Vagina (tissue), 2 donors: ENCODE results near the gene TSC22D2. TPM values are rescaled to one million over a fixed set of nuclear protein-coding genes. Genes with fewer than 3 reads are reported as not detected.

Source experiments
- DNase-seq, 2 donors: peaks; one replicate each; pipeline ENCODE4 v3.0.0-alpha.2; 2017; ENCODE audit errors: extremely low spot score in 2 of 2
- H3K27ac ChIP-seq: fragments of 200-600 bp; sonication (generic); one replicate; pipeline ENCODE4 v1.5.1; 2019
- H3K27me3 ChIP-seq: fragments of 200-600 bp; sonication (generic); one replicate; pipeline ENCODE4 v1.5.1; 2019
- H3K36me3 ChIP-seq, 2 donors: fragments of 200-600 bp; sonication (generic); one replicate each; pipeline ENCODE4 v1.5.1; 2017 to 2019
- H3K4me1 ChIP-seq: fragments of 200-600 bp; sonication (generic); one replicate; pipeline ENCODE4 v1.5.1; 2019
- H3K4me3 ChIP-seq, 2 donors: fragments of 200-600 bp; sonication (generic); 1 replicate in 1 of 2; 2 replicates in 1 of 2; pipeline ENCODE4 v1.5.1; 2016 to 2019
- H3K9me3 ChIP-seq: fragments of 200-600 bp; sonication (generic); one replicate; pipeline ENCODE4 v1.5.1; 2019
- POLR2A ChIP-seq, 2 donors: fragments of 450-650 bp; IDR thresholded peaks; one replicate each; pipeline ENCODE4 v1.6.1; 2017; ENCODE audit warnings: antibody characterized with exemption in 2 of 2, mild to moderate bottlenecking in 2 of 2, moderate library complexity in 2 of 2
- POLR2AphosphoS5 ChIP-seq, 2 donors: sonication (generic); formaldehyde crosslinking; IDR thresholded peaks; one replicate each; pipeline ENCODE4 v1.9.0; 2017; ENCODE audit warnings: antibody characterized with exemption in 2 of 2, mild to moderate bottlenecking in 2 of 2, low read depth in 1 of 2; ENCODE audit not compliant: insufficient read depth in 1 of 2
- intact Hi-C: fragments of 100-400 bp; cut with DNase I; formaldehyde crosslinking; loops from one replicate; pipeline ENCODE4 v1.15.1; 2023
- total RNA-seq: library from RNA; depleted of rRNA; stranded (reverse); fragments of >200 nt; gene quantifications from one replicate; pipeline ENCODE4 v1.2.3, GENCODE V29; 2016
- TF ChIP-seq, protein P1 (sequence below), 3 experiments: fragments of 450-650 bp in 2 of 3; fragments of 200-600 bp in 1 of 3; sonication (generic) in 1 of 3; IDR thresholded peaks; one replicate each; pipeline ENCODE4 v1.5.1; 2017 to 2019; ENCODE audit warnings: antibody characterized with exemption in 3 of 3, mild to moderate bottlenecking in 2 of 3, moderate library complexity in 2 of 3

The TSC22D2 gene
- total RNA-seq, 1 donor from 2014 or later: 35.6 TPM

DNA sequence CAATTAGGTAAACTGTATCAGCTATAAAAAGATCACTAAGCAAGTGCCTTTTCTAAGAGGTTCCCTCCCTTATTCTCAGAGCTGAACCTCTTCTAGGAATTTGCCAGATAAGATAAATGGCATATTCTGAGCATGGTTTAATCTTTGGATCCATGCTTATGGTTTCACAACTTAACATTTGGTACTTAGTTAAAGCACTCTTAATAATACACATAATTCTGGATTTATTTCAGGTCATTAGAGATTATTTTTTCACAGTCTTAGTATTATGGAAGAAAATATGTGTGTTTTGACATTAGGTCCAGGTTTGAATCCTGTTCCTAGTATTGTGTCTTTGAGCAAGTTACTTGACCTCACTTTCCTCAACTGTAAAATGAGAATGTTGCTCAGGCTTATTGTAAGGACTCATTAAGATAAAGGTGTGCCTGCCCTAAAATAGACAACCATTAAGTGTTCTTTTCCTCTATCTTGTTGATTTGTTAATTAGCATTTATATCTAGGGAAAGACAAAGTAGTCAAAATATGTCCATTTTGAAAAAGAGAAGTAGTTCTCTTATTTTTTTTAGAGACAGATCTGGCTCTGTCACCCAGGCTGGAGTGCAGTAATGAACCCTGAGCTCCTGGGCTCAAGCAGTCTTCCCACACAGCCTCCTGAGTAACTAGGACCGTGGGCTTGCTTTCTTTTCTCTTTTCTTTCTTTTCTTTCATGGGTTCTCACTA lies 43.4 kb downstream of the TSC22D2 start:
- H3K36me3 ChIP-seq: no peaks in the 10 kb centered on the region
- intact Hi-C loops: no loop called here
- DNase-seq: no peak
- H3K9me3 ChIP-seq: no peaks in the 10 kb centered on the region
- no peaks in the 10 kb centered on the region for H3K27me3 ChIP-seq
- TF ChIP-seq POLR2AphosphoS5 (IDR thresholded peaks at IDR 0.05; ENCODE audit: insufficient read depth in 1 of 2, low read depth in 1 of 2): no peak
- no peak for TF ChIP-seq POLR2A (IDR thresholded peaks at IDR 0.05)
- TF ChIP-seq, protein P1, sequence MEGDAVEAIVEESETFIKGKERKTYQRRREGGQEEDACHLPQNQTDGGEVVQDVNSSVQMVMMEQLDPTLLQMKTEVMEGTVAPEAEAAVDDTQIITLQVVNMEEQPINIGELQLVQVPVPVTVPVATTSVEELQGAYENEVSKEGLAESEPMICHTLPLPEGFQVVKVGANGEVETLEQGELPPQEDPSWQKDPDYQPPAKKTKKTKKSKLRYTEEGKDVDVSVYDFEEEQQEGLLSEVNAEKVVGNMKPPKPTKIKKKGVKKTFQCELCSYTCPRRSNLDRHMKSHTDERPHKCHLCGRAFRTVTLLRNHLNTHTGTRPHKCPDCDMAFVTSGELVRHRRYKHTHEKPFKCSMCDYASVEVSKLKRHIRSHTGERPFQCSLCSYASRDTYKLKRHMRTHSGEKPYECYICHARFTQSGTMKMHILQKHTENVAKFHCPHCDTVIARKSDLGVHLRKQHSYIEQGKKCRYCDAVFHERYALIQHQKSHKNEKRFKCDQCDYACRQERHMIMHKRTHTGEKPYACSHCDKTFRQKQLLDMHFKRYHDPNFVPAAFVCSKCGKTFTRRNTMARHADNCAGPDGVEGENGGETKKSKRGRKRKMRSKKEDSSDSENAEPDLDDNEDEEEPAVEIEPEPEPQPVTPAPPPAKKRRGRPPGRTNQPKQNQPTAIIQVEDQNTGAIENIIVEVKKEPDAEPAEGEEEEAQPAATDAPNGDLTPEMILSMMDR (IDR thresholded peaks at IDR 0.05): no peak
- peaks cover 43% of the 10 kb centered on the region for H3K4me1 ChIP-seq
- no peak overlapping the region for H3K27ac ChIP-seq
- no peak overlapping the region for H3K4me3 ChIP-seq

DNA sequence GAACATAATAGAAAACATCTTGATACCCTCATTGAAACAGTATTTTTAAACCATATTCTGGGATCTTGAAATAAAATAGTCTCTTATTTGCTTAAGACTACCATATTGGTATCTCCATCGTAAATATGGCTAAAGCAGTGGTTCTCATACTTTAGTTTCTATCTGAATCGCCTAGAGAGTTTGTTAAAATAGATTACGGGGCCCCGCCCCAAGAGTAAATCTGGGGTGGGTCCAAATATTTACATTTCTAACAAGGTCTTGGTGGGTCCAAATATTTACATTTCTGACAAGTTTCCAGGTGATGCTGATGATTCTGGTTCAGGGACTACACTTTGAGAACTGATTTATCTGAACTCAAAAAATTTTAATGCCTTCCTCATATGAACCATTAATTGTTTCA lies 45.3 kb downstream of the TSC22D2 start:
- TF ChIP-seq, protein P1 (IDR thresholded peaks at IDR 0.05): no peak
- TF ChIP-seq POLR2A (IDR thresholded peaks at IDR 0.05) (no peak), POLR2AphosphoS5 (IDR thresholded peaks at IDR 0.05; ENCODE audit: insufficient read depth in 1 of 2, low read depth in 1 of 2) (no peak)
- Histone ChIP-seq H3K9me3 (no peaks in the 10 kb centered on the region), H3K36me3 (peaks cover 0 to 4% of the 10 kb centered on the region in 2 donors), H3K4me3 (no peak overlapping the region), H3K4me1 (peaks cover 33% of the 10 kb centered on the region), H3K27me3 (no peaks in the 10 kb centered on the region), H3K27ac (no peak overlapping the region)
- intact Hi-C loops: no loop called here
- no peak for DNase-seq

- H3K36me3 ChIP-seq: peaks cover 0 to 12% of the 10 kb centered on the region in 2 donors
- H3K27me3 ChIP-seq: no peaks in the 10 kb centered on the region
- H3K27ac ChIP-seq: no peak overlapping the region
- no peak overlapping the region for H3K4me3 ChIP-seq
- peaks cover 28% of the 10 kb centered on the region for H3K4me1 ChIP-seq
- DNase-seq: no peak
- intact Hi-C loops: no loop called here
- TF ChIP-seq, protein P1 (IDR thresholded peaks at IDR 0.05): no peak
- TF ChIP-seq POLR2A (IDR thresholded peaks at IDR 0.05) (no peak), POLR2AphosphoS5 (IDR thresholded peaks at IDR 0.05; ENCODE audit: insufficient read depth in 1 of 2, low read depth in 1 of 2) (no peak)
- H3K9me3 ChIP-seq: no peaks in the 10 kb centered on the region
Observed at GRCh38 chr3:150454085-150454484, 46.0 kb downstream of the TSC22D2 start.

- H3K36me3 ChIP-seq: peaks cover 0 to 13% of the 10 kb centered on the region in 2 donors
- DNase-seq: no peak
- H3K27ac ChIP-seq: no peak overlapping the region
- H3K4me3 ChIP-seq: no peak overlapping the region
- H3K9me3 ChIP-seq: no peaks in the 10 kb centered on the region
- no peaks in the 10 kb centered on the region for H3K27me3 ChIP-seq
- H3K4me1 ChIP-seq: peaks cover 23% of the 10 kb centered on the region
- TF ChIP-seq, protein P1 (IDR thresholded peaks at IDR 0.05): no peak
- TF ChIP-seq POLR2AphosphoS5 (IDR thresholded peaks at IDR 0.05; ENCODE audit: insufficient read depth in 1 of 2, low read depth in 1 of 2) (no peak), POLR2A (IDR thresholded peaks at IDR 0.05) (no peak)
- intact Hi-C loops: no loop called here
Observed at GRCh38 chr3:150454622-150455021, 46.5 kb downstream of the TSC22D2 start.

DNA sequence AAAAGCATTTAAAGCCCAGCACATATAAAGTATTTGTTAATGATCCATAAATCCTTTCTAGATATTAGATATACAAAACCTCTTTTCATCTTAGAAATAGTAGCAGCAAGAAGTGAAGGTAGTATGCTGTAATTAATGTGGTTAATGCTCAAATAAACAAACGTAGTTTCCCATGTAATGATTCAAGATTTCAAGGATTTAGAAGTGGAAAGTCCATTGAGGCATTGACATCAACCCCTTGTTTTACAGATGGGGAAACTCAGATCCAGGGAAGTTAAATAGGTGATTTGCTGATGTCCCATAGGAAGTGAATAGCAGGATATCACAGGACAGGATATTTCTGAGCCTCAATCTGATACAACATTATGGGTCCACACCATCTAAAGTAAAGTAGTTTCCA lies 47.2 kb downstream of the TSC22D2 start:
- Histone ChIP-seq H3K4me3 (no peak overlapping the region), H3K4me1 (peaks cover 16% of the 10 kb centered on the region), H3K27ac (no peak overlapping the region), H3K9me3 (no peaks in the 10 kb centered on the region), H3K27me3 (no peaks in the 10 kb centered on the region), H3K36me3 (peaks cover 0 to 13% of the 10 kb centered on the region in 2 donors)
- intact Hi-C loops: no loop called here
- TF ChIP-seq POLR2AphosphoS5 (IDR thresholded peaks at IDR 0.05; ENCODE audit: insufficient read depth in 1 of 2, low read depth in 1 of 2): no peak
- TF ChIP-seq, protein P1 (IDR thresholded peaks at IDR 0.05): no peak
- no peak for TF ChIP-seq POLR2A (IDR thresholded peaks at IDR 0.05)
- no peak for DNase-seq
